Measurements from ENCODE around the gene VCL.
A peak's percentile ranks its signal among the peaks of the same experiment; 100 is the strongest.

VCL gene

DNA sequence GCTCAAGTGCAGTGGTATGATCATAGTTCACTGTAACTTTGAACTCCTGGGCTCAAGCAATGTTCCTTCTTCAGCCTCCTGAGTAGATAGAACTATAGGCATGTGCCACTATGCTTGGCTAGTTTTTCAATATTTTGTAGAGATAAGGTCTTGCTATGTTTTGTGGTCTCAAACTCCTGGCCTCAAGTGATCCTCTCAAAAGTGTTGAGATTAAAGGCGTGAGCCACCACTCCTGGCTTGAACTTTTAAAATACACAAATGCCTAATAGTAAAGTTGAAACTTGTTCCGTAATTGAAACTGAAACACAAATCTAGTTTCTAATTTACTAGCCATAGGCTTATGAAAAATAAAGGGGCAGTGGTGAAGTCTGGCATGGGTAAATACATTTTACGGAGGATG is 87.0 kb downstream of the VCL start:
- no peak overlapping the region for H3K4me3 Mint-ChIP-seq
- no peaks in the 10 kb centered on the region for H3K9me3 Mint-ChIP-seq
- H3K27me3 Mint-ChIP-seq: no peaks in the 10 kb centered on the region
- H3K36me3 Mint-ChIP-seq: peaks cover under 1% of the 10 kb centered on the region
- H3K27ac Mint-ChIP-seq: no peak overlapping the region
- peaks cover 2% of the 10 kb centered on the region for H3K4me1 Mint-ChIP-seq

DNA sequence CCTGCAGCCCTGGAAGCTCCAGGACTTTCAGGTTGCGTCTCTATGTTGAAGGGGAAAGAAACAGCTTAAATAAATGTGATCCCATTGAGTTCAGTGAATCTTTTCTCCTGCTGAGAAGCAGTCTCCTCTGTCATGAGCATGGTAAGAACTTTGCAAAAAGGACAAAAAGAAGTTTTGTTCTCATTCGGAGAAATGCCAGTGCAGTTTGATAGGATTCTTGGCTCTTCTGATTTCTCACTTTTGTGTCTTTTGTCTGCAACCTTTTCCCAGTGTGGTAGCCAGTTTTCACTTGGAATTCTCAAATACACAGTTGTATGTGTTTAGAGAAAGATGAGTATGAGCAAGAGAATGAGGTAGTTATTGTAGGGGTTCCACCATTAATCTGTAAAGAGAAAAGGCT is 88.4 kb downstream of the VCL start:
- H3K9me3 Mint-ChIP-seq: no peaks in the 10 kb centered on the region
- peaks cover 6% of the 10 kb centered on the region for H3K36me3 Mint-ChIP-seq

GRCh38 chr10:74088722-74089121 is 90.8 kb downstream of the VCL start:
- peaks cover 6% of the 10 kb centered on the region for H3K36me3 Mint-ChIP-seq
- no peaks in the 10 kb centered on the region for H3K4me1 Mint-ChIP-seq
- H3K4me3 Mint-ChIP-seq: no peak overlapping the region
- no peaks in the 10 kb centered on the region for H3K27me3 Mint-ChIP-seq
- no peak overlapping the region for H3K27ac Mint-ChIP-seq
- no peaks in the 10 kb centered on the region for H3K9me3 Mint-ChIP-seq

More for the DNA sequence above, 88.4 kb downstream of the VCL start:
- Mint-ChIP-seq H3K4me3 (no peak overlapping the region), H3K27me3 (no peaks in the 10 kb centered on the region), H3K4me1 (no peaks in the 10 kb centered on the region), H3K27ac (no peak overlapping the region)

DNA sequence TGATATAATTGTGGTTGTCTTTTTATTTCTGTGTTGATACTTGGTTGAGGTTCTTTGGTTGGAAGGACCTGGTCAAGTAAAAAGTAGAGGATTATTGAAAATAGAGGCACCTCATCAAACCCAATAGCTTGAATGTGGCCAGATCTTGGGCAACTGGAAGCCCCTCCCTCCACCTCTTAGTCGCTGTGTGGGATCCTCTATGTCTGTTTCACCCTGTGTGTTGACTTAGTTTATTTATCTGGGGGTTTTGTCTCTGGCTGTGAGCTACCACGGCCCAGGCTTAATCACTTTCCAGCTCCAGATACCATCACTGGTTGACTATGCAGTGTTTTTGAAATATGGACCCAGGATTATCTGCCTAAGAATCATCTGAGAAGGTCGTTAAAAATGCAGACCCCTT is 94.5 kb downstream of the VCL start:
- Mint-ChIP-seq H3K27ac (no peak overlapping the region), H3K9me3 (no peaks in the 10 kb centered on the region), H3K4me3 (no peak overlapping the region), H3K36me3 (peaks cover 17% of the 10 kb centered on the region), H3K4me1 (no peaks in the 10 kb centered on the region), H3K27me3 (no peaks in the 10 kb centered on the region)

DNA sequence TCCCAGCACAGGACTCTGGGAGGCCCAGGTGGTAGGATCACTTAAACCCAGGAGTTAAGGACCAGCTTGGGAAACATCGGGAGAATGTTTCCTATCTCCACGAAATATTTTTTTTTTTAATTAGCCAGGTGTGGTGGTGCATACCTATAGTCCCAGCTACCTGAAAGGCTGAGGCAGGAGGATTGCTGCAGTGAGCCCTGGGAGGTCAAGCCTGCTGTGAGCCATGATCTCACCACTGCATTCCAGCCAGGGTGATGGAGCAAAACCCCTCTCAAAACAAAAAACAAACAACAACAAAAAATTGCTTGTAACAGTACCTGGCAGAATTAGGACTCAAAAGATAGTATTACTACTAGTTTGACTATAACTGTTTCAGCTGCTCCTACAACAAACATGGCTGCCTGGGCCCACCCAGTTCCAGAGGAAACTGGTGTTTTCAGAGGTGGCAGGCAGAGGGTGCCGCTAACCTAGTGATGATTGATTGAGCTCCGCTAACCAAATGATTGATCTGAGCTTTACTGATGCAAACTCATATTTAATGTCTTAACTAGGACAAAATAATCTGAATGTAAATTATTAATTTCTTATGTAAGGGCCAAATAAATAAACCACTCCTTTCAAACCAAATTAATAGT is 95.7 kb downstream of the VCL start:
- Mint-ChIP-seq H3K4me1 (peaks cover under 1% of the 10 kb centered on the region), H3K36me3 (peaks cover 17% of the 10 kb centered on the region), H3K9me3 (no peaks in the 10 kb centered on the region), H3K4me3 (no peak overlapping the region), H3K27ac (no peak overlapping the region), H3K27me3 (no peaks in the 10 kb centered on the region)

- H3K27me3 Mint-ChIP-seq: no peaks in the 10 kb centered on the region
- H3K36me3 Mint-ChIP-seq: peaks cover 17% of the 10 kb centered on the region
- no peak overlapping the region for H3K27ac Mint-ChIP-seq
These were observed 96.3 kb downstream of the VCL start for GRCh38 chr10:74094231-74094630.

DNA sequence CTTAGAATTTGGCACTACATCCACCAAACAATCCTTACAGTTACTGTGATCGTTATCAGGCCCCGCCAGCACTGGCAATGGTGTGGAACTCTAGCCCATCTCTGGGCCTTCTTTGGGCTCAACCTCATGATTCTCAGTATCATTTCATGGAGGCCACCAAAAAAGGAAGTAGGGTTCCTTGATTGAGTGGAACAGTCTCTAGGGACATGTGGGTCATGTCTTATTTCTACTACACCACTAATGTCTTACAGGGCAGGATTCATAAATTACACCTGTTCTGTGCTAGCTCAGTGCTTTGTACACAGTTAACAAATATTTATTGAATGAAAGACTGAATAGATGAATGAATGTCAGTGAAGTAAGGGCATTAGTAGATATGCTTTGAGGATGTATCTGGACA is 98.9 kb downstream of the VCL start:
- peaks cover 8% of the 10 kb centered on the region for H3K4me1 Mint-ChIP-seq
- H3K27ac Mint-ChIP-seq: no peak overlapping the region
- peaks cover 11% of the 10 kb centered on the region for H3K36me3 Mint-ChIP-seq
- no peak overlapping the region for H3K4me3 Mint-ChIP-seq
- H3K27me3 Mint-ChIP-seq: no peaks in the 10 kb centered on the region
- H3K9me3 Mint-ChIP-seq: no peaks in the 10 kb centered on the region

More at GRCh38 chr10:74094231-74094630, 96.3 kb downstream of the VCL start:
- Mint-ChIP-seq H3K4me3 (no peak overlapping the region), H3K9me3 (no peaks in the 10 kb centered on the region), H3K4me1 (peaks cover 6% of the 10 kb centered on the region)

- Mint-ChIP-seq H3K27ac (no peak overlapping the region), H3K36me3 (peaks cover 11% of the 10 kb centered on the region), H3K4me1 (peaks cover 8% of the 10 kb centered on the region), H3K27me3 (no peaks in the 10 kb centered on the region), H3K9me3 (no peaks in the 10 kb centered on the region), H3K4me3 (no peak overlapping the region)
These were observed 99.9 kb downstream of the VCL start for GRCh38 chr10:74097776-74098175.

DNA sequence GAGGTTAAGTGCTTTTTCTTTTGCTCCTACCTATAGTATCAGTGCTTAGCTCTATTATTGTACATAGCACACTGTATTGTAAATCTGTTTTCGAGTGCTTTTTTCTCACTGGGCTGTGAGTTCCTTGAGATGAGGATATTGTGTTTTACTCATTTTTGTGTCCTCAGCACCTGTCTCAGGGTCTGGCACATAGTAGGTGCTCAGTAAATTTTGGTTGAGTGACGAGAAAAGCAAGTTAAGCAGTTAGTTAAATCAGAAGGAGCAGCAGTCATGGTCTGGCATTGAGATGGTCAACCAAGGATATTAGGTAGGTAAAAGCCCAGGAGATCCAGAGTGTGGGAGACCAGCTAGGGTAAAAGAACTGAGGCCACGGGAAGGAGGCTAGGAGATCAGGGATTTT is 101.5 kb downstream of the VCL start:
- H3K9me3 Mint-ChIP-seq: no peaks in the 10 kb centered on the region
- no peaks in the 10 kb centered on the region for H3K27me3 Mint-ChIP-seq
- H3K36me3 Mint-ChIP-seq: peaks cover 13% of the 10 kb centered on the region
- no peak overlapping the region for H3K4me3 Mint-ChIP-seq
- H3K27ac Mint-ChIP-seq: peak overlapping the region; percentile 5
- peaks cover 8% of the 10 kb centered on the region for H3K4me1 Mint-ChIP-seq

DNA sequence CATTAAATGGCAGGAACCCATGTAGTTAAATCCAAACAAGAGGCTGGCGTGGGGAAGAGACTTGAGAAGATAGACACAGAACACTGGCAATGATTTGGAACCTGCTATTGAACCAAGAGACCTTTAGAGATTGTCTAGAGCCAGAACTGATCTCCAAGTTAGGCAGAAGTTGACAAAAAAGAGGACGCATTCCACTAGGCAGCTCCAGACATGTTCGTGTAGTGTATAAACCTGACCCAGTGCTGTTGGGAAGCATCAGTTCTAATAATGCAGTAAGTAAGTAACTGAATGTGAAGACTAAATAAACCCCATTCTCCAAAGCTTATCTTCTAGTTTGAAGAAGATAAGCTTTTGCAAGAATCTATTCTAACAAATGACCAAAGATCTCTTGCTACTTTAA is 101.9 kb downstream of the VCL start:
- Mint-ChIP-seq H3K27me3 (no peaks in the 10 kb centered on the region), H3K4me3 (no peak overlapping the region), H3K36me3 (peaks cover 12% of the 10 kb centered on the region), H3K4me1 (peaks cover 8% of the 10 kb centered on the region), H3K27ac (no peak overlapping the region), H3K9me3 (no peaks in the 10 kb centered on the region)

- Mint-ChIP-seq H3K4me3 (no peak overlapping the region), H3K36me3 (peaks cover 8% of the 10 kb centered on the region), H3K4me1 (peaks cover 7% of the 10 kb centered on the region), H3K27ac (no peak overlapping the region), H3K27me3 (no peaks in the 10 kb centered on the region), H3K9me3 (no peaks in the 10 kb centered on the region)
These were observed 105.8 kb downstream of the VCL start for GRCh38 chr10:74103560-74104258.

GRCh38 chr10:74104480-74104879 is 106.6 kb downstream of the VCL start:
- Mint-ChIP-seq H3K4me3 (no peak overlapping the region), H3K4me1 (no peaks in the 10 kb centered on the region), H3K9me3 (no peaks in the 10 kb centered on the region), H3K27ac (no peak overlapping the region), H3K27me3 (no peaks in the 10 kb centered on the region), H3K36me3 (peaks cover 8% of the 10 kb centered on the region)

GRCh38 chr10:74104996-74105395 is 107.1 kb downstream of the VCL start:
- no peak overlapping the region for H3K4me3 Mint-ChIP-seq
- H3K4me1 Mint-ChIP-seq: no peaks in the 10 kb centered on the region
- no peaks in the 10 kb centered on the region for H3K27me3 Mint-ChIP-seq
- H3K36me3 Mint-ChIP-seq: peaks cover 8% of the 10 kb centered on the region
- no peak overlapping the region for H3K27ac Mint-ChIP-seq
- no peaks in the 10 kb centered on the region for H3K9me3 Mint-ChIP-seq

DNA sequence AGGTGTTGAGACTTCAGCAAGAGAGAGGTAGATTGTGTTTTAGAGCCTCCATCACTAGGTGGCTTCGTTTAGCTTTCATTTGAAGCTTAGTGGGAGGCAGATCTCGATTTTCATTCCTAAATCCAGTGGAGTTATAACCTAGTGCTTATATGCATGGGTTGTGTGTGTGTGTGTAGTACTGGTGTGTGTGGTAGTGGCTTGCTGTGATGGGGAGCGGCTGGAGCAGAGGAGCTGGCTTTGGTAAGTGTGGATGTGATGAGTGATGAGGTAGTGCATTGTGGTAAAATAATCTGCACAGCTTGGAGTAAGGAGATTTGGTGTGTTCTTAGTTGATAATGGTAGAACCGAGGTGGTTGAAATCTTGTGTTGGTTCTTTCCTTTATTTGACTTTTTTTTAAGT is 109.5 kb downstream of the VCL start:
- no peak overlapping the region for H3K4me3 Mint-ChIP-seq
- H3K27ac Mint-ChIP-seq: no peak overlapping the region
- no peaks in the 10 kb centered on the region for H3K9me3 Mint-ChIP-seq
- no peaks in the 10 kb centered on the region for H3K4me1 Mint-ChIP-seq
- H3K36me3 Mint-ChIP-seq: peaks cover 9% of the 10 kb centered on the region
- no peaks in the 10 kb centered on the region for H3K27me3 Mint-ChIP-seq

- H3K36me3 Mint-ChIP-seq: peaks cover 12% of the 10 kb centered on the region
These were observed 111.5 kb downstream of the VCL start for GRCh38 chr10:74109452-74109851.

DNA sequence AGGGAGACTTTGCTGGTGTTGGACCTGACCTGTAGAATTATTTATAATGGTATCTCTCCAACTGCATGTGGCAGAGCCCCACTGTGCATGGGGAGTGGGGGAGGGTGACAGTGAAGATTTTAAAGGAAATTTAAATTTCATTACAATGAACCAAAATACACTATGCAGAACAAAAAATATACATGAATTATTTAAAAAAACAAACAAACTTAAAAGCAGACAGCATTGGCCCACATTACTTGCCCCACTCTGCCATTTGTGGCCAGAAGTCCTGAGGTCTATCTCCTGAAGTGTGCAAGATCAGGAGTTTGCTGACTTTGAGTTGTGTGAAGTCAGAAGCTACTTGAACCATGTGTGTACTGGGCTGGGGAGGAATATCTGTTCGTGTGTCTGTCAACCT is 112.2 kb downstream of the VCL start:
- Mint-ChIP-seq H3K4me3 (no peak overlapping the region), H3K27ac (no peak overlapping the region), H3K9me3 (no peaks in the 10 kb centered on the region), H3K36me3 (peaks cover 11% of the 10 kb centered on the region), H3K27me3 (no peaks in the 10 kb centered on the region), H3K4me1 (no peaks in the 10 kb centered on the region)

More at GRCh38 chr10:74109452-74109851, 111.5 kb downstream of the VCL start:
- H3K4me3 Mint-ChIP-seq: no peak overlapping the region
- no peaks in the 10 kb centered on the region for H3K9me3 Mint-ChIP-seq
- no peaks in the 10 kb centered on the region for H3K4me1 Mint-ChIP-seq
- H3K27ac Mint-ChIP-seq: no peak overlapping the region
- H3K27me3 Mint-ChIP-seq: no peaks in the 10 kb centered on the region
